PC-3 (cell line): ENCODE measurements around the gene LYRM1. TPM values are rescaled to one million over a fixed set of nuclear protein-coding genes. Genes with fewer than 3 reads are reported as not detected.

ENCODE experiments used
- ATAC-seq: fragments of 200-7000 bp; cut with Tn5 transposase; 2 replicates; pipeline ENCODE4 v1.9.1; 2020; ENCODE audit warnings: mild to moderate bottlenecking, moderate library complexity
- BruUV-seq: library from RNA; stranded (reverse); fragments of 400-500 nt; replicated peaks from 2 replicates; lab custom pipeline; 2021; lab: Mats Ljungman, UMichigan
- CTCF ChIA-PET: fragments of 300-600 bp; sonication (Branson Sonifier 250); formaldehyde crosslinking; loops from one replicate; lab custom pipeline; 2022; ENCODE audit warnings: antibody characterized with exemption; lab: Charles Lee
- POLR2A ChIA-PET: fragments of 300-600 bp; sonication (Branson Sonifier 250); formaldehyde crosslinking; loops from one replicate; lab custom pipeline; 2022; ENCODE audit warnings: antibody characterized with exemption; ENCODE audit not compliant: unreplicated experiment; lab: Charles Lee
- DNase-seq: peaks from one replicate; pipeline ENCODE4 v3.0.0-alpha.2; 2015
- H2AFZ ChIP-seq: fragments of 300-600 bp; sonication (generic); 2 replicates; pipeline ENCODE4 v1.6.0; 2016; ENCODE audit warnings: antibody characterized with exemption, low read length
- H3F3A ChIP-seq: fragments of 300-600 bp; sonication (generic); one replicate; pipeline ENCODE4 v1.6.0; 2017; ENCODE audit warnings: antibody characterized with exemption, low read length, control low read depth, mild to moderate bottlenecking; ENCODE audit not compliant: unreplicated experiment
- H3K27ac ChIP-seq: fragments of 300-600 bp; sonication (generic); 2 replicates; pipeline ENCODE4 v1.5.1; 2016; ENCODE audit warnings: mild to moderate bottlenecking, low read length
- H3K27me3 ChIP-seq: fragments of 300-600 bp; sonication (generic); 2 replicates; pipeline ENCODE4 v1.6.1; 2016; ENCODE audit warnings: low read length, mixed read lengths
- H3K36me3 ChIP-seq: fragments of 300-600 bp; sonication (generic); 2 replicates; pipeline ENCODE4 v1.6.1; 2016; ENCODE audit warnings: low read depth, mixed run types, low read length, mixed read lengths
- H3K4me1 ChIP-seq: fragments of 300-600 bp; sonication (generic); 2 replicates; pipeline ENCODE4 v1.5.1; 2016; ENCODE audit warnings: low read length; ENCODE audit not compliant: insufficient read depth
- H3K4me2 ChIP-seq: fragments of 300-600 bp; sonication (generic); 2 replicates; pipeline ENCODE4 v1.6.0; 2016; ENCODE audit warnings: low read length
- H3K4me3 ChIP-seq: fragments of 300-600 bp; sonication (generic); 2 replicates; pipeline ENCODE4 v1.5.1; 2016; ENCODE audit warnings: mild to moderate bottlenecking, low read length, mixed read lengths
- H3K79me2 ChIP-seq: fragments of 300-600 bp; sonication (generic); 2 replicates; pipeline ENCODE4 v1.6.1; 2017; ENCODE audit warnings: low read length, mixed read lengths
- H3K9ac ChIP-seq: fragments of 300-600 bp; sonication (generic); 2 replicates; pipeline ENCODE4 v1.6.0; 2016; ENCODE audit warnings: mild to moderate bottlenecking, low read length
- H3K9me2 ChIP-seq: fragments of 300-600 bp; sonication (generic); replicated peaks from 2 replicates; pipeline ENCODE4 v1.6.1; 2016; ENCODE audit warnings: mixed run types, low read length, mixed read lengths
- H3K9me3 ChIP-seq: fragments of 300-600 bp; sonication (generic); 2 replicates; pipeline ENCODE4 v1.6.1; 2016; ENCODE audit warnings: low read length, mixed read lengths
- H4K20me1 ChIP-seq: fragments of 300-600 bp; sonication (generic); 2 replicates; pipeline ENCODE4 v1.6.1; 2016; ENCODE audit warnings: low read length, mixed read lengths
- CTCF ChIP-seq: fragments of 300-600 bp; sonication (generic); conservative IDR thresholded peaks from 2 replicates; pipeline ENCODE4 v1.5.1; 2017; ENCODE audit warnings: antibody characterized with exemption, low read depth, mild to moderate bottlenecking, low read length
- EZH2 ChIP-seq: fragments of 300-600 bp; sonication (generic); IDR thresholded peaks from one replicate; pipeline ENCODE4 v1.6.1; 2017; ENCODE audit warnings: antibody characterized with exemption, mild to moderate bottlenecking, low read length; ENCODE audit not compliant: unreplicated experiment
- EZH2phosphoT487 ChIP-seq: fragments of 300-600 bp; sonication (generic); IDR thresholded peaks from 2 replicates; pipeline ENCODE4 v1.6.1; 2018; ENCODE audit warnings: mild to moderate bottlenecking, antibody characterized with exemption, low read length, borderline replicate concordance
- intact Hi-C: fragments of 100-400 bp; cut with micrococcal nuclease; formaldehyde crosslinking; loops from 2 replicates; pipeline ENCODE4 v1.9.0; 2023
- total RNA-seq: library from RNA; depleted of rRNA; stranded (reverse); fragments of >200 nt; gene quantifications from 2 replicates; pipeline ENCODE4 v1.2.3, GENCODE V29; 2014

The LYRM1 gene
- total RNA-seq, 1 experiment from 2014 or later = 35.1 TPM

DNA sequence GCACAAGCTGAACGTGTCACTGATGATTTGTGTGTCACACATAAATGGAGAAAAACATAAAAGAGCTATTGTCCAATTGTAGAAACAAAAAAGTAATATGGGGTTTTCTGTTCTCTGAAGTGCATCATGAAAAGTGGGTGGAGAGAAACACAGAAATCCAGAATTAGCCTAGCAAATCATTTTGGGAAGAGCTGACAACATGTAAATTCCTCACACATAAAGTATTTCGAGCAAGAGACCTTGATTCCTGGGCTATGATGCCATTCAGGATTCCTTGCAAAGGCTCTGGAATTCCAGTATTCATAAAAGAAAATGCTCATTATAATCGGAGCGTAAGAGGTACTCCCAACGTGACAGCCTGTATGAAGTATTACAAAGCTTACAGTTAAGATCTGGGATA, 1.5 kb upstream of the LYRM1 start:
- intact Hi-C loops = loop anchor here (1.0 kb wide), 1 partner anchor 48 kb away; no protein-coding TSS in a partner anchor
- ChIA-PET CTCF (no interaction called here), POLR2A (interaction anchor here (0.5 to 0.6 kb wide), 2 partner anchors 32 to 200 kb away, joined by 3 to 4 read pairs; no protein-coding TSS in a partner anchor)
- no peak for DNase-seq
- H4K20me1 ChIP-seq = peaks cover 15% of the 10 kb centered on the region; the same call in 1 of the 2 replicates
- peaks cover 16% of the 10 kb centered on the region for H3K36me3 ChIP-seq
- ATAC-seq = no peak
- TF ChIP-seq CTCF = no peak
- no peak overlapping the region for H3K27ac ChIP-seq
- peak overlapping the region; percentile 95 for H3K4me2 ChIP-seq
- H3K9me2 ChIP-seq = no peaks in the 10 kb centered on the region
- H3K79me2 ChIP-seq = peaks cover 96% of the 10 kb centered on the region
- H3K9me3 ChIP-seq = no peaks in the 10 kb centered on the region
- peak overlapping the region; percentile 99 for H3K9ac ChIP-seq
- no peak overlapping the region for H2AFZ ChIP-seq
- TSS peak; percentile 28 for BruUV-seq
- peaks cover 52% of the 10 kb centered on the region for H3K4me1 ChIP-seq
- peaks cover 4% of the 10 kb centered on the region for H3F3A ChIP-seq
- no peaks in the 10 kb centered on the region for H3K27me3 ChIP-seq
- H3K4me3 ChIP-seq = peak overlapping the region; percentile 96

- no peak for DNase-seq
- TF ChIP-seq CTCF = no peak
- TF ChIP-seq EZH2 = no peak
- Histone ChIP-seq H3K36me3 (peaks cover 11% of the 10 kb centered on the region; the same call in 1 of the 2 replicates), H3K4me3 (peak overlapping the region; percentile 96), H3K27me3 (no peaks in the 10 kb centered on the region), H3K79me2 (peaks cover 92% of the 10 kb centered on the region), H3K9me3 (no peaks in the 10 kb centered on the region), H2AFZ (no peak overlapping the region), H4K20me1 (peaks cover 15% of the 10 kb centered on the region; the same call in 1 of the 2 replicates), H3K4me2 (peak overlapping the region; percentile 95), H3K9me2 (no peaks in the 10 kb centered on the region), H3F3A (peaks cover 10% of the 10 kb centered on the region), H3K9ac (peak overlapping the region; percentile 99), H3K27ac (peak overlapping the region; percentile 33), H3K4me1 (peaks cover 58% of the 10 kb centered on the region)
- intact Hi-C loops = loop anchor here (1.0 kb wide), 1 partner anchor 48 kb away; no protein-coding TSS in a partner anchor
- ChIA-PET CTCF (no interaction called here), POLR2A (interaction anchor here (0.5 to 1.1 kb wide), 8 partner anchors 10 to 262 kb away, joined by 3 to 24 read pairs (median 6); no protein-coding TSS in a partner anchor)
- no TSS peak for BruUV-seq
- ATAC-seq = no peak
Observed at GRCh38 chr16:20899477-20900298, 883 bp upstream of the LYRM1 start.

DNA sequence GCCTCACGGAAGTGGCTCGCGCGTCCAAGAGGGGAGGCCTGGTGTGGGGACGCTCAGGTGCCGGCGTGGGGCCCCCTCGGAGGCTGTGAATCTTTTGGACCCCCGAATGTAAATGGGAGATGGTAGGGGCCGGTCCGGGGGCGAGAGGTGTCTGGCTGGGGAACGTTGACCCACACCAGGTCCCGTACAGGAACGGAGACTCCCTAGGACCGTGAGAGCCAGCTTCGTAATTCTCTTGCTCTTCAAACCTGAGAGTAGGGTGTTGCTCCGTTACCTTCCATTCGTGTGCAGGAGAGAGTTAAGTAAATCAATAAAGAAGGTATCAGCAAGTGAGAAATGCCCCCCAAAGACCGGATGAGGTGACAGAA, 481 bp downstream of the LYRM1 start:
- peak overlapping the region; percentile 97 for H3K27ac ChIP-seq
- peaks cover 86% of the 10 kb centered on the region for H3K79me2 ChIP-seq
- intact Hi-C loops = loop anchor here (1.0 kb wide), 1 partner anchor 10 kb away; no protein-coding TSS in a partner anchor
- H4K20me1 ChIP-seq = peaks cover 15% of the 10 kb centered on the region; the same call in 1 of the 2 replicates
- H3F3A ChIP-seq = peaks cover 10% of the 10 kb centered on the region
- H3K4me1 ChIP-seq = peaks cover 72% of the 10 kb centered on the region
- ChIA-PET POLR2A (no interaction called here), CTCF (interaction anchor here (0.7 kb wide), 1 partner anchor 11 kb away, joined by 3 read pairs; no protein-coding TSS in a partner anchor)
- TF ChIP-seq EZH2 (no peak), CTCF (no peak), EZH2phosphoT487 (no peak)
- peak overlapping the region; percentile 93 for H3K4me2 ChIP-seq
- DNase-seq (no peak), ATAC-seq (no peak)
- H2AFZ ChIP-seq = peak overlapping the region; percentile 51; the same call in 1 of the 2 replicates
- peaks cover 6% of the 10 kb centered on the region; the same call in 1 of the 2 replicates for H3K36me3 ChIP-seq
- H3K4me3 ChIP-seq = peak overlapping the region; percentile 96
- H3K9me3 ChIP-seq = no peaks in the 10 kb centered on the region
- H3K27me3 ChIP-seq = no peaks in the 10 kb centered on the region
- TSS peak; percentile 52 for BruUV-seq
- peak overlapping the region; percentile 99 for H3K9ac ChIP-seq
- no peaks in the 10 kb centered on the region for H3K9me2 ChIP-seq
